RWPE2 (cell line): Measurements from ENCODE around the gene CCNB2.

Source experiments
- ATAC-seq: fragments of 200-7000 bp; cut with Tn5 transposase; 3 replicates; pipeline ENCODE4 v1.9.1; 2021; ENCODE audit warnings: low read depth
- DNase-seq: peaks from one replicate; pipeline ENCODE4 v3.0.0-alpha.2; 2020; ENCODE audit warnings: low spot score
- H3K27ac ChIP-seq: fragments of 450-650 bp; 2 replicates; pipeline ENCODE4 v1.5.1; 2017; ENCODE audit warnings: mild to moderate bottlenecking; ENCODE audit not compliant: poor library complexity, severe bottlenecking
- H3K27me3 ChIP-seq: fragments of 250-450 bp; sonication (Bioruptor Pico); 2 replicates; pipeline ENCODE4 v1.5.1; 2021; ENCODE audit warnings: mild to moderate bottlenecking, moderate library complexity; ENCODE audit not compliant: insufficient read depth, poor library complexity, severe bottlenecking
- H3K36me3 ChIP-seq: fragments of 250-450 bp; sonication (Bioruptor Pico); 2 replicates; pipeline ENCODE4 v1.5.1; 2020; ENCODE audit warnings: low read depth, mild to moderate bottlenecking, moderate library complexity
- H3K4me1 ChIP-seq: fragments of 250-450 bp; sonication (Bioruptor Pico); 2 replicates; pipeline ENCODE4 v1.5.1; 2021; ENCODE audit warnings: mild to moderate bottlenecking, moderate library complexity; ENCODE audit not compliant: insufficient read depth, poor library complexity, severe bottlenecking
- H3K4me3 ChIP-seq: fragments of 250-450 bp; sonication (Bioruptor Pico); 2 replicates; pipeline ENCODE4 v1.5.1; 2021; ENCODE audit warnings: mild to moderate bottlenecking, moderate library complexity; ENCODE audit not compliant: severe bottlenecking
- H3K9me3 ChIP-seq: fragments of 250-450 bp; sonication (Bioruptor Pico); 2 replicates; pipeline ENCODE4 v1.5.1; 2021; ENCODE audit warnings: mild to moderate bottlenecking, moderate library complexity; ENCODE audit not compliant: severe bottlenecking
- TF ChIP-seq, protein P1 (sequence below): fragments of 450-650 bp; IDR thresholded peaks from one replicate; pipeline ENCODE4 v1.5.1; 2017; ENCODE audit warnings: mild to moderate bottlenecking, moderate library complexity; ENCODE audit not compliant: poor library complexity, severe bottlenecking

CCNB2 gene

GRCh38 chr15:59150185-59150584, 45.2 kb downstream of the CCNB2 start:
- no peaks in the 10 kb centered on the region for H3K27me3 ChIP-seq
- no peak overlapping the region for H3K4me3 ChIP-seq
- H3K27ac ChIP-seq = no peak overlapping the region
- TF ChIP-seq, protein P1, sequence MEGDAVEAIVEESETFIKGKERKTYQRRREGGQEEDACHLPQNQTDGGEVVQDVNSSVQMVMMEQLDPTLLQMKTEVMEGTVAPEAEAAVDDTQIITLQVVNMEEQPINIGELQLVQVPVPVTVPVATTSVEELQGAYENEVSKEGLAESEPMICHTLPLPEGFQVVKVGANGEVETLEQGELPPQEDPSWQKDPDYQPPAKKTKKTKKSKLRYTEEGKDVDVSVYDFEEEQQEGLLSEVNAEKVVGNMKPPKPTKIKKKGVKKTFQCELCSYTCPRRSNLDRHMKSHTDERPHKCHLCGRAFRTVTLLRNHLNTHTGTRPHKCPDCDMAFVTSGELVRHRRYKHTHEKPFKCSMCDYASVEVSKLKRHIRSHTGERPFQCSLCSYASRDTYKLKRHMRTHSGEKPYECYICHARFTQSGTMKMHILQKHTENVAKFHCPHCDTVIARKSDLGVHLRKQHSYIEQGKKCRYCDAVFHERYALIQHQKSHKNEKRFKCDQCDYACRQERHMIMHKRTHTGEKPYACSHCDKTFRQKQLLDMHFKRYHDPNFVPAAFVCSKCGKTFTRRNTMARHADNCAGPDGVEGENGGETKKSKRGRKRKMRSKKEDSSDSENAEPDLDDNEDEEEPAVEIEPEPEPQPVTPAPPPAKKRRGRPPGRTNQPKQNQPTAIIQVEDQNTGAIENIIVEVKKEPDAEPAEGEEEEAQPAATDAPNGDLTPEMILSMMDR = no peak
- H3K9me3 ChIP-seq = no peaks in the 10 kb centered on the region
- H3K4me1 ChIP-seq = no peaks in the 10 kb centered on the region
- H3K36me3 ChIP-seq = peaks cover 95% of the 10 kb centered on the region
- DNase-seq (peak; percentile 24), ATAC-seq (no peak)

DNA sequence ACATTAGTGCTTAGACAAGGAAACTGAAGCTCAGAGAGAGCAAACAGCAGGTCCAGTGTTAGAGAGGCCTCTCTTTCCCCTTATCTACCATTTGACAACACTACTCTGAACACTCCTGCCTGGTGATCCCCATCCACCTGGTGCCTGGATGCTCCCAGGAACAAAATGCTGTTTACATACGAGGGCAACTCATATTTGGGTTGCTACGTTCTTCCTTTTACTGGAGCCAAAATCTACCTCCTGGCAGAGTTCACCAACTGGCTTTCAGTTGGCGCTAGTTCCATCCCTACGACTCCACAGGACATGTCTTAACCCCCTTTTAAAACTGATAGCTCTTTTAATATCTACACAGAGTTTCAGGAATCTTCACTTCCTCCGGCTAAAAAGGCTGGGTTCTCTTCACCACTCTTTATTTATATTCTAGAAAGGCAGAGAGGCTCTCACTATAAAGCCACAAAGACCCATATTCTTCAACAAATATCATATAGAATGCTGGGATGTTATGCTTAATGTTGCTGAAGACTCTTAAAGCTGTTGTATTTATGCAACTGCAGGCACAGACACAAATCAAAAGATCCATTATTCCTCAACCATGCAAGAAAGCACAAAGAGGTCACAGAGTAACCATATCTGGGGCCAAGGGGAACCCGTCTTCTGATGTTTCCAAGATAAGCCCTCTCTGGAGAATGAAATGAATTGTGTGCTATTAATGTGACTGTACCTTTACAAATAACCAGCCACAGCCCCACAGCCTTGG, 47.9 kb downstream of the CCNB2 start:
- ATAC-seq (no peak; the same call in 2 of the 3 replicates), DNase-seq (peak; percentile 12)
- Histone ChIP-seq H3K27me3 (no peaks in the 10 kb centered on the region), H3K27ac (no peak overlapping the region), H3K36me3 (peaks cover 96% of the 10 kb centered on the region), H3K4me1 (no peaks in the 10 kb centered on the region), H3K9me3 (no peaks in the 10 kb centered on the region), H3K4me3 (no peak overlapping the region)
- TF ChIP-seq, protein P1 = no peak

GRCh38 chr15:59153466-59153865, 48.5 kb downstream of the CCNB2 start:
- Histone ChIP-seq H3K4me1 (no peaks in the 10 kb centered on the region), H3K27ac (no peak overlapping the region), H3K36me3 (peaks cover 96% of the 10 kb centered on the region), H3K27me3 (no peaks in the 10 kb centered on the region), H3K4me3 (no peak overlapping the region), H3K9me3 (no peaks in the 10 kb centered on the region)
- DNase-seq (peak; percentile 74), ATAC-seq (no peak)
- TF ChIP-seq, protein P1 = no peak

- Histone ChIP-seq H3K9me3 (no peaks in the 10 kb centered on the region), H3K27me3 (no peaks in the 10 kb centered on the region), H3K4me3 (no peak overlapping the region), H3K27ac (no peak overlapping the region), H3K36me3 (peaks cover 98% of the 10 kb centered on the region), H3K4me1 (no peaks in the 10 kb centered on the region)
- TF ChIP-seq, protein P1 = no peak
- no peak for ATAC-seq
- peak; percentile 38 for DNase-seq
These were observed 49.3 kb downstream of the CCNB2 start for GRCh38 chr15:59154243-59154642.

DNA sequence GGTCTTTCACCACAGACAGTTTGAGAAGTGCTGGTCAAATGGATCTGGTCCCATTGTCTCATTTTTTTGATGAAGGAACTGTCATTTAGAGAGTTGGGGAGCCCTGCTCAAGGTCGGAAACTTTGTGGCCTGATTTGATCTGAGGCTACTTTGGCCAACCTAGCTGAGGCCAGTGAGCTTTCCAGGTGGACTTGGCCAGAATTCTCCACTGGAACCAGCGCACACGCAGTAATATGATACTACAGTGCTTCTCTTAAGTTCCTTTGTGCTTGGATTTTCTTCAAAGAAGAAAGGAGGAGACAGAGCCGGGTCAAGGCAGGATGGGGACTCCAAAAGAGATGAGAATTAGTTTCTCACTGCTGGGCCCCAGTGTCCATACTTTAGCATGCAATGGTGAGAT, 50.5 kb downstream of the CCNB2 start:
- Histone ChIP-seq H3K9me3 (no peaks in the 10 kb centered on the region), H3K36me3 (peaks cover 98% of the 10 kb centered on the region), H3K27me3 (no peaks in the 10 kb centered on the region)

More for the DNA sequence above, 50.5 kb downstream of the CCNB2 start:
- H3K27ac ChIP-seq = no peak overlapping the region
- DNase-seq (peak; percentile 8), ATAC-seq (no peak)
- H3K4me3 ChIP-seq = no peak overlapping the region
- no peaks in the 10 kb centered on the region for H3K4me1 ChIP-seq
- TF ChIP-seq, protein P1 = no peak
